T1000 (cell line): ENCODE measurements around the gene GPR107.

Source experiments
- DNase-seq: peaks from one replicate; lab custom pipeline; 2025; ENCODE audit warnings: mixed read lengths; lab: John Stamatoyannopoulos, UW

GPR107 gene

DNA sequence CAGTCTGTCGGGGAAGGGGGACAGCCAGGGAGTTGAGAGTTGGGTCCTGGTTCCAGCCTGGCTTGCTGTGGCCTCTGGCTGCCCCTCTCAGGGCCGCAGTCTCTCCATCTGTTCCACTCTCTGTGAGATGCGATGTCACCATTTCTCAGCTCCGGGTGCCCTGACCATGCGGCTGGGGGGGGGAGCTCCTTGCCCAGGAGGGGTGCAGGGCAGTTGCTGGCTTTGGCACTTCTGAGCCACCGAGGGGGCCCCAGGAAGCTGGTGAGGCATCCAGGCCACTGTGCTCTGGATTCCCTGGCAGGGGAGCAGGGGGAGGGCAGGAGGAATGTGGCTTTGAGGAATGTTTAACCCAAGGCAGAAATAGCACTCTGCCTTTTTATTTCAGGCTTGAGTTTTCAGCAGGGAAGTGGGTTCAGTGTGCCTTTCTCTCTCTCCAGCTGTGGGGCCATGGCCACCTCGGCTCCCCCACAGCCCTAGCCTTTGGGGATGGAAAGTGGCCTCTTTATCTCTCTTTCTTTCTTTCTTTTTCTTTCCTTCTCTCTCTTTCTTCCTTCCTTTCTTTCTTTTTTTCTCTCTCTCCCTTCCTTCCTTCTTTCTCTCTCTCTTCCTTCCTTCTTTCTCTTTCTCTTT is 129.5 kb downstream of the GPR107 start:
- peak; percentile 51 for DNase-seq

- no peak for DNase-seq
Observed at GRCh38 chr9:130185017-130185416, 131.3 kb downstream of the GPR107 start.

GRCh38 chr9:130185490-130186031 is 131.9 kb downstream of the GPR107 start:
- DNase-seq, result no peak

DNA sequence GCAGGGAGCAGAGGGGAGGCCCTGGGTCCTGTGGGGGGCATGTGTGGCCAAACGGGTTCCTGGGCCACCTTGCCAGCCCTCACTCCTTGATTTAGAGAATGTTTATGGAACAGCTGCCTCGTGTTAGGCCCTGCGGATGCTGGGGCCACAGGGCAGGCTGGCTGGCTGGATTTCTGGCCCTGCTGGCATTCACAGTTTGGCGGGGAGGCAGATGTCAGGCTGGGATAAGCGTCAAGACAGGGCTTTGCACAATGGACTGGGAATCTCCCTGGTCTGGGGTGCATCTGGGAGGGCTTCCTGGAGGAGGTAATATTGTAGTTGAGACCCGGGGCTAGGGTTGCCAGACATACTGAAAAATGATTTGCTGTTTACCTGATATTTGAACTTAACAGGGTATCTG is 132.3 kb downstream of the GPR107 start:
- DNase-seq, result no peak

DNA sequence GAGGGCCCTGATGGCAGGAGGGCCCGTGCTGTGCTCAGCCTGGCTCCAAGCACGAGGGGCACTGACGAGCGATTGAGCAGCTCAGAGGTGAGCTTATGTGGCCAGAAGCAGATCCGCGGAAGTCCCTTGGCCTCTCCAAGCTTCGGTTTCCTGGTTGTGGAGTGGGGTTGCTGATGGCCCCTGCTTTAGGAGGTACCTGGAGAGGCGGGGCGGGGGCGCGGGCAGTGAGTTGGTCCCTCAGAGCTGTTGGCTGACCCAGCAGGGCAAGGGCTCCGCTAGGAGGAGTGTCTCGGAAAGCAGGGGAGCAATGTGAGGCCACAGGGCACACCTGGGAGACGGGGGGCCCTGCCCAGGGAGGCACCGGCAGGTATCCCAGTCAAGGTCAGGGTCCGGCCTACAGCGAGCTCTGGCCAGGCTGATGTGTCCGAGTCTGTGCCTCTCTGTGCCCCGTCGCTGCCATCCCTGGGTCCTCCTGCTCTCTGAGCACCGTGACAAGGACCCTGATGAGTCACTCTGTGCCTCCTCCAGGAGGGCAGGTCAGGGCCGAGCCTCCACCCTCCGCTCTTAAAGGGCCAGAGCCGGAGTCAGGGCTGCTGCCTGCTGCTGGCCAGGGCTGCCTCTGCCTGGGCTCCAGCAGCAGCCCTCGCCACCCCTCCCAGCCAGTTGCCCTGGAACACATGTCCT is 133.3 kb downstream of the GPR107 start:
- DNase-seq, result peak; percentile 58

DNA sequence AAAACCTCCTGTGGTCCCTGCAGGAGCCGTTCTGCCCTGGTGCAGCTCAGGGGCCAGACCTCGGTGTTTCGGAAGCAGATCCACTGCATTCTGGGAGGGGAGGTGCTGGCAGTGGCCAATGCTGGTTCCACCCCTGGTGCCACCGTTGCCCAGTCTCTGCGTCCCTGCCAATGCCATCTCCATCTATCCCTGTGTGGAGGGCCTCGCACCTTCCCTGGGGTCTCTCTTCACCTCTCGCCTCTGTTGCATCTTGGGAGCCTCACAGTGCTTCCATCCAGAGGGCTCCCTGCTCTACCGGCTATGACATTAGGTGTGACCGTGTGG is 133.8 kb downstream of the GPR107 start:
- DNase-seq, result no peak

DNA sequence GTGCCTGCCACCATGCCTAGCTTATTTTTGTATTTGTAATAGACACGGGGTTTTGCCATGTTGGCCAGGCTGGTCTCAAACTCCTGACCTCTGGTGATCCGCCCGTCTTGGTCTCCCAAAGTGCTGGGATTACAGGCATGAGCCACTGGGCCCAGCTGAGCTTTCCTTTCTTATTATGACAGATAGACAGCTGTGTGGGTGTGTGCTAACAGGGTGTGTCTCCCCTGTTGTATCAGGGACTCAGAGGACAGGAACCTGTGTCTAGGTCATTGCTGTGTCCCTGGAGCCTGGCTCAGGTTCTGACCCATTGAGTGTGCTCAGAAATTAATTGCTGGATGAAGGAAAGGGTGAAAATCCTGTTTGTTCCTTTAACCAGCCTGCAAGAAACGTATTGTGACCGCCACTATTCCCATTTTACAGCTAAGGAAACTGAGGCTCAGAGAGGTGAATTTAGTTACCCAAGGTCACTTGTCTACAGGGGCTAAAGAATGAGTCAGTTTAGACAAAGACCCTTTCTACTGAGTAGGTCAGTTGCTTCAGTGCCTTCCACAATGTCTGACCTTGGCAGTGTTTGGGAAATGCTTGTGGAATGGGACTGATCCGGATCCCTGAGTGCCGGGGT is 135.3 kb downstream of the GPR107 start:
- DNase-seq, result no peak
